ENCODE measurements around the gene ECSIT. TPM values are rescaled to one million over a fixed set of nuclear protein-coding genes. Genes with fewer than 3 reads are reported as not detected.

Gene ECSIT
- total and polyA plus RNA-seq, 12 donors = 28.7 to 122 (median 67.0) TPM

DNA sequence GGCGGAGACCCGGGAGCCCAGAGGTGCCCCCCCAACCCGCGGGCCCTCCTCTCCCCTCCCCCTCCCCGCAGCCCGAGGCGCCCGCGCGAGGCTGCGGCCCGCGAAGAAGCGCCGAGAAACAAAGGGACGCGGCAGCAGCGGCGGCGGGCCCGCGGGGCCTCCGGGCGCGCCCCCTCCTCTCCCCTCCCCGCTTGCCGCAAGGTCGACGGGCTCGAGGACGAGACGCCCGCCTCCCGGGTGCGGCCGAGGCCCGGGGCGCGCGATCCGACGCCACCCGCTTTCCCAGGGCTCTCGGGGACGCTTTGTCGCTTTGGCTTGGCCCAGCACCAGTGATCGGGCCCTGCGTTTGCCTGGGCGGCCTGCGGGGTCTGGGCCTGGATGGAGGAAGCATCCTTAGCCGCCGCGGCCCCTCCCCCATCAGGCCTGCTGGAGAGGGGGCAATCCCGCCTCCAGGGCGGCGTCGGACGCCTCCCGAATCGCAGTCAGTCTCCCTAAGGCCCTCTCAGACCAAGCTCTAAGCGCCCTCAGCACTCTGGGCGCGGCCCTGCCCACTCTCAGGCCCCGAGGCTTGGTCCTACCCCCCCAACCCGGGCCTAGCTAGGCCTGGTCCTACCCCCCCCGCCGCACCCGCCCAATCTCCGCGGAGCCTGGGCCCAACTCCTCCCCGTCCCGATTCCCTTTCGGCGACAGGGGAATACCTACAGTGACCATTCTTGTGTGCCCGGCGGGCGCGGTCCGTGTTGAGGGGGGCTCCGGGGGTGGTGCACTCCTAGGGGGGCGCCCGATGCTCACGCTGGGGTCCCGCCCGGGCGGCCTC lies 48.8 kb downstream of the ECSIT start:
- Histone ChIP-seq H3K27me3 (peaks cover 16% of the 10 kb centered on the region), H3K36me3 (replicated peaks in 1 of 2) (no peaks in the 10 kb centered on the region), H3K9me3 (replicated peaks in 1 of 3) (no peaks in the 10 kb centered on the region), H3K4me3 (peak overlapping the region in 1 of 4 donors; percentile 28), H3K27ac (no peak overlapping the region), H3K4me1 (replicated peaks in 1 of 2) (peaks cover 8 to 31% of the 10 kb centered on the region in 2 donors)
- 6 to 25% (median 8%) methylated on average over 2 to 73 of the region's 86 CpGs for WGBS, 4 donors
- intact Hi-C loops (cut with DNase I) = loop anchor here in 1 of 2 donors (5.0 kb wide), 1 partner anchor 98 kb away; the partner anchor contains the start of gene EPOR
- DNase-seq = no peak
- TF ChIP-seq, protein P1, sequence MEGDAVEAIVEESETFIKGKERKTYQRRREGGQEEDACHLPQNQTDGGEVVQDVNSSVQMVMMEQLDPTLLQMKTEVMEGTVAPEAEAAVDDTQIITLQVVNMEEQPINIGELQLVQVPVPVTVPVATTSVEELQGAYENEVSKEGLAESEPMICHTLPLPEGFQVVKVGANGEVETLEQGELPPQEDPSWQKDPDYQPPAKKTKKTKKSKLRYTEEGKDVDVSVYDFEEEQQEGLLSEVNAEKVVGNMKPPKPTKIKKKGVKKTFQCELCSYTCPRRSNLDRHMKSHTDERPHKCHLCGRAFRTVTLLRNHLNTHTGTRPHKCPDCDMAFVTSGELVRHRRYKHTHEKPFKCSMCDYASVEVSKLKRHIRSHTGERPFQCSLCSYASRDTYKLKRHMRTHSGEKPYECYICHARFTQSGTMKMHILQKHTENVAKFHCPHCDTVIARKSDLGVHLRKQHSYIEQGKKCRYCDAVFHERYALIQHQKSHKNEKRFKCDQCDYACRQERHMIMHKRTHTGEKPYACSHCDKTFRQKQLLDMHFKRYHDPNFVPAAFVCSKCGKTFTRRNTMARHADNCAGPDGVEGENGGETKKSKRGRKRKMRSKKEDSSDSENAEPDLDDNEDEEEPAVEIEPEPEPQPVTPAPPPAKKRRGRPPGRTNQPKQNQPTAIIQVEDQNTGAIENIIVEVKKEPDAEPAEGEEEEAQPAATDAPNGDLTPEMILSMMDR (IDR thresholded peaks at IDR 0.05) = no peak
- no peak for TF ChIP-seq POLR2A (IDR thresholded peaks at IDR 0.05)

- intact Hi-C loops (cut with DNase I) = no loop called here
- peaks cover 16% of the 10 kb centered on the region for H3K27me3 ChIP-seq
- no peak overlapping the region for H3K27ac ChIP-seq
- no peaks in the 10 kb centered on the region for H3K9me3 ChIP-seq (replicated peaks in 1 of 3)
- WGBS, 4 donors = 19 to 76% (median 24%) methylated on average over 7 to 62 of the region's 62 CpGs
- no peaks in the 10 kb centered on the region for H3K36me3 ChIP-seq (replicated peaks in 1 of 2)
- H3K4me1 ChIP-seq (replicated peaks in 1 of 2) = peaks cover 8 to 31% of the 10 kb centered on the region in 2 donors
- DNase-seq = peak in 3 of 7 donors; percentile 42 to 63 (median 52)
- H3K4me3 ChIP-seq = peak overlapping the region in 1 of 4 donors; percentile 28
- no peak for TF ChIP-seq POLR2A (IDR thresholded peaks at IDR 0.05)
- TF ChIP-seq, protein P1 (IDR thresholded peaks at IDR 0.05) = no peak
These were observed 49.6 kb downstream of the ECSIT start for GRCh38 chr19:11479090-11479897.

GRCh38 chr19:11478167-11479089 lies 50.5 kb downstream of the ECSIT start:
- intact Hi-C loops (cut with DNase I) = no loop called here
- Histone ChIP-seq H3K4me3 (no peak overlapping the region), H3K27ac (no peak overlapping the region), H3K4me1 (replicated peaks in 1 of 2) (peaks cover 8 to 31% of the 10 kb centered on the region in 2 donors), H3K36me3 (replicated peaks in 1 of 2) (no peaks in the 10 kb centered on the region), H3K9me3 (replicated peaks in 1 of 3) (no peaks in the 10 kb centered on the region), H3K27me3 (peaks cover 16% of the 10 kb centered on the region)
- TF ChIP-seq, protein P1 (IDR thresholded peaks at IDR 0.05) = no peak
- no peak for TF ChIP-seq POLR2A (IDR thresholded peaks at IDR 0.05)
- 55 to 68% (median 61%) methylated on average over 16 to 19 of the region's 19 CpGs for WGBS, 4 donors
- no peak for DNase-seq

Measured in adrenal gland (tissue), 12 donors.